Psoas muscle (tissue), 8 donors: ENCODE data around the gene ULK1. TPM values are rescaled to one million over a fixed set of nuclear protein-coding genes. Genes with fewer than 3 reads are reported as not detected.

Experiments used
- ATAC-seq, 4 donors: fragments of 200-7000 bp; cut with Tn5 transposase; one replicate each; pipeline ENCODE4 v1.9.1; 2020; ENCODE audit warnings: moderate library complexity in 3 of 4, mild to moderate bottlenecking in 2 of 4
- DNase-seq, 2 donors: peaks; one replicate each; pipeline ENCODE4 v3.0.0-alpha.2; 2020
- H3K27ac ChIP-seq: fragments of 200-600 bp; one replicate; pipeline ENCODE4 v1.8.0; 2022
- H3K27me3 ChIP-seq, 3 donors: fragments of 200-600 bp in 1 of 3; one replicate each; pipeline versions ENCODE4 v1.6.1 to v1.8.0; 2013 to 2022; ENCODE audit warnings: low read length in 2 of 3, mild to moderate bottlenecking in 2 of 3, moderate library complexity in 1 of 3; ENCODE audit not compliant: insufficient read depth in 3 of 3
- H3K36me3 ChIP-seq, 2 donors: fragments of 200-600 bp in 1 of 2; one replicate each; pipeline versions ENCODE4 v1.6.1 to v1.8.0; 2013 to 2022; ENCODE audit warnings: low read depth in 1 of 2, mild to moderate bottlenecking in 1 of 2, moderate library complexity in 1 of 2; ENCODE audit not compliant: insufficient read depth in 1 of 2
- H3K4me1 ChIP-seq: fragments of 200-600 bp; one replicate; pipeline ENCODE4 v1.8.0; 2022
- H3K4me3 ChIP-seq: fragments of 200-600 bp; one replicate; pipeline ENCODE4 v1.8.0; 2022; ENCODE audit warnings: mild to moderate bottlenecking
- H3K9me3 ChIP-seq: fragments of 200-600 bp; one replicate; pipeline ENCODE4 v1.8.0; 2022
- CTCF ChIP-seq: fragments of 200-600 bp; IDR thresholded peaks from one replicate; pipeline ENCODE4 v1.8.0; 2022; ENCODE audit warnings: antibody characterized with exemption
- WGBS, 3 donors: extraction: QIAGEN DNeasy Blood & Tissue Kit; methylation state at CpG; one replicate each; pipeline versions ENCODE4 v1.1.6 to v1.1.7; 2013; 5-methylcytosine and 5-hydroxymethylcytosine counted together
- intact Hi-C, 2 donors: fragments of 100-400 bp; cut with DNase I; formaldehyde crosslinking; loops; one replicate each; pipeline versions ENCODE4 v1.11.0 to v1.14.2; 2022
- long read RNA-seq, 2 donors: library from polyadenylated mRNA; unstranded; transcript quantifications; one replicate each; pipeline ENCODE4 v2.0.0, GENCODE V29; 2021
- polyA plus RNA-seq, 3 donors: library from polyadenylated mRNA; stranded (reverse); fragments of 200-250 nt; gene quantifications; one replicate each; pipeline ENCODE4 v1.2.3, GENCODE V29; 2013
- total RNA-seq, 4 donors: library from RNA; stranded (reverse); fragmentation: NEBNext Ultra II Directional in 2 of 4; extraction: Animal tissue kit (Norgen Biotek cat#: 25700) in 2 of 4; gene quantifications; one replicate each; pipeline versions ENCODE4 v1.2.1 to v1.2.4, GENCODE V29; 2021 to 2023
- donor health status: healthy with polysubstance abuse.
- donor health status: DM: no; HTN: no; CAD: no; lungs with moderate emphysema.
- donor health status: Bipolar disorder and iron deficiency.
- donor health status: healthy.
- donor health status: DM: yes; HTN: yes; CAD: no.
- donor health status: DM: no; HTN: no; CAD: no.
- donor health status: DM: no; HTN: no; CAD: no.
- donor health status: DM: yes; HTN: yes; CAD: no.

Gene ULK1
- total RNA-seq = 10 to 100 TPM; 58.0 to 90.4 (median 68.0) TPM
- polyA plus RNA-seq = 10 to 100 TPM in 2 of 3 donors, 1 to 10 TPM in 1; 4.1 to 47.1 (median 25.7) TPM
- long read RNA-seq, donor 1, full-length matches to known transcripts = 5 of 76 reads
- long read RNA-seq, donor 1, partial matches to known transcripts = 69 of 76 reads
- long read RNA-seq, donor 1, other reads (novel, unspliced or antisense) = 2 of 76 reads
- long read RNA-seq, donor 2, full-length matches to known transcripts = 15 of 176 reads
- long read RNA-seq, donor 2, partial matches to known transcripts = 111 of 176 reads
- long read RNA-seq, donor 2, other reads (novel, unspliced or antisense) = 50 of 176 reads

DNA sequence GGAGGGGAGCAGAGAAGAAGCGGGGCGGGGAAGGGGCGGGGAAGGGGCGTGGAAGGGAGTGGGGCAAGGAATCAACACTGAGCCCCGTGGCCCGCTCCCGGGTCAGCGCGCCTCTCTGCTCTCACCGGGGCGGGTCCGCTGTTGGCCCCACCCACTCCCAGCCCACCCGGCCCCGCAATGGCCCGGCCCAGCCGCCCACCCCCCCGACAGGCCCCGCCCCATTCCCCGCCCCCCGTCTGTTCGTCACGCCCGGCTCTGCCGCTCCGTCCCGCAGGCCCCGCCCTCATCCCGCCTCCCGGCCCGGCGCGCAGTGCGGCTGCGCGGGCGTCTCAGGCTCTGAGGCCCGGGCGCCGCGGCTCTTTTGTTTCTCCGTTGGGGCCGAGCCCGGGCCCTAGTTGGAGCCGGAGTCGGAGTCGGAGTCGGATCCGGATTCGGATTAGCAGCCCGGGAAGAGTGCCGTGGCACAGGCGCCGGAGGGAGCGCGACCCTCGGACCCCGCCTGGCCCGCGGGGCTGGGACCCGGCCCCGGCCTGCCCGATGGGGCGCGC is at the start of gene ULK1:
TSS of gene ULK1 (plus strand) at position 310 of the 548 bp plus-strand sequence. CDS start 380 bp downstream, outside the sequence.
- ATAC-seq (peak; percentile 62 to 69 (median 64)), DNase-seq (peak; percentile 94 to 96)
- WGBS, 3 donors = 0% methylated on average over 22 to 64 of the region's 64 CpGs
- H3K36me3 ChIP-seq = peaks cover 0 to 4% of the 10 kb centered on the region in 2 donors
- peak within 1 kb of the TSS; percentile 78 for H3K4me3 ChIP-seq
- peak within 1 kb of the TSS; percentile 98 for H3K27ac ChIP-seq
- intact Hi-C loops = no loop called here
- H3K27me3 ChIP-seq = no peaks in the 10 kb centered on the region
- H3K4me1 ChIP-seq = peaks cover 26% of the 10 kb centered on the region
- no peaks in the 10 kb centered on the region for H3K9me3 ChIP-seq
- no peak for TF ChIP-seq CTCF

GRCh38 chr12:131844656-131845055 is 49.8 kb upstream of the ULK1 start:
- intact Hi-C loops = no loop called here
- TF ChIP-seq CTCF = no peak
- Histone ChIP-seq H3K9me3 (no peaks in the 10 kb centered on the region), H3K36me3 (no peaks in the 10 kb centered on the region), H3K27ac (no peak overlapping the region), H3K4me1 (no peaks in the 10 kb centered on the region), H3K4me3 (no peak overlapping the region), H3K27me3 (no peaks in the 10 kb centered on the region)
- ATAC-seq (no peak), DNase-seq (no peak)
- WGBS, 3 donors = 90 to 93% (median 90%) methylated on average over 25 of the region's 25 CpGs

DNA sequence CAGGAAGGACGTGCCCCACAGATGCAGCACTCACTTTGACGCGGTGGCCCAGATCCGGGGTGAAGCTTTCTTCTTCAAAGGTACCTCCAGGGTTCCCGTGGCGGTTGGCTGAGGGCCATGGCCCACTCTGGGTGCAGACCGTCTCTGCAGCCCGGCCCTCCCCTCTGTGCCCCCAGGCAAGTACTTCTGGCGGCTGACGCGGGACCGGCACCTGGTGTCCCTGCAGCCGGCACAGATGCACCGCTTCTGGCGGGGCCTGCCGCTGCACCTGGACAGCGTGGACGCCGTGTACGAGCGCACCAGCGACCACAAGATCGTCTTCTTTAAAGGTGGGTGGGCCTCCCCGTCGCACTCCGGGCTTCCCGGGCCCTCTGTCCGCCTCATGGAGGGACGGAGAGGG is 49.3 kb upstream of the ULK1 start:
- DNase-seq = no peak

DNA sequence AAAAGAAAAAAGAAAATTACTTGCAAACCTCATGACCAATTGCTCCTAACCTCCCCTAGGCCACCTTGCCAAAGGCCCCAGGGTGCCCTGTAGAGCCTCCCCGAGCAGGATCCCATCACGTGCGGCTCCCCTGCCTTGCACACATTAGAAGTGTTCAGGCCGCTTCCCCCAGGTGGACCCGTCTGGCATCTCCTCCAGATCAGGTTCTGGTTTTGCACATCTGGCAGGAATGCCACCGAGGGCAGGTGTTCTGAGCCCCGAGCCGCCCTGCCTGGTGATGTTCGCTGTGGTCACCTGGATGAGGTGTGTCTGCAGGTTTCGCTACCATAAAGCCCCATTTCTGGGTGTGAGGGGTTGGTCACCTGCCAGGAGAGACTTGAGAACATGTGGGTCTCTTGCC is 47.0 kb upstream of the ULK1 start:
- Histone ChIP-seq H3K36me3 (no peaks in the 10 kb centered on the region), H3K27me3 (no peaks in the 10 kb centered on the region), H3K4me3 (no peak overlapping the region), H3K9me3 (no peaks in the 10 kb centered on the region), H3K4me1 (no peaks in the 10 kb centered on the region), H3K27ac (no peak overlapping the region)
- intact Hi-C loops = no loop called here
- no peak for TF ChIP-seq CTCF
- 80 to 88% (median 85%) methylated on average over 10 of the region's 10 CpGs for WGBS, 3 donors
- no peak for ATAC-seq
- DNase-seq = no peak

More for the DNA sequence above, 49.3 kb upstream of the ULK1 start:
- TF ChIP-seq CTCF = no peak
- Histone ChIP-seq H3K4me3 (no peak overlapping the region), H3K27me3 (no peaks in the 10 kb centered on the region), H3K9me3 (no peaks in the 10 kb centered on the region), H3K27ac (no peak overlapping the region), H3K36me3 (no peaks in the 10 kb centered on the region), H3K4me1 (no peaks in the 10 kb centered on the region)
- intact Hi-C loops = no loop called here
- 81 to 89% (median 86%) methylated on average over 28 to 29 of the region's 29 CpGs for WGBS, 3 donors
- no peak for ATAC-seq
